Placental pericyte (primary cell): ENCODE data around the gene HMX3. TPM values are rescaled to one million over a fixed set of nuclear protein-coding genes. Genes with fewer than 3 reads are reported as not detected.

ENCODE experiments used
- total RNA-seq: library from RNA; depleted of rRNA; stranded (reverse); fragments of >200 nt; gene quantifications from 2 replicates; pipeline ENCODE4 v1.2.3, GENCODE V29; 2012

HMX3 gene
- total RNA-seq: not detected in 2 replicates

DNA sequence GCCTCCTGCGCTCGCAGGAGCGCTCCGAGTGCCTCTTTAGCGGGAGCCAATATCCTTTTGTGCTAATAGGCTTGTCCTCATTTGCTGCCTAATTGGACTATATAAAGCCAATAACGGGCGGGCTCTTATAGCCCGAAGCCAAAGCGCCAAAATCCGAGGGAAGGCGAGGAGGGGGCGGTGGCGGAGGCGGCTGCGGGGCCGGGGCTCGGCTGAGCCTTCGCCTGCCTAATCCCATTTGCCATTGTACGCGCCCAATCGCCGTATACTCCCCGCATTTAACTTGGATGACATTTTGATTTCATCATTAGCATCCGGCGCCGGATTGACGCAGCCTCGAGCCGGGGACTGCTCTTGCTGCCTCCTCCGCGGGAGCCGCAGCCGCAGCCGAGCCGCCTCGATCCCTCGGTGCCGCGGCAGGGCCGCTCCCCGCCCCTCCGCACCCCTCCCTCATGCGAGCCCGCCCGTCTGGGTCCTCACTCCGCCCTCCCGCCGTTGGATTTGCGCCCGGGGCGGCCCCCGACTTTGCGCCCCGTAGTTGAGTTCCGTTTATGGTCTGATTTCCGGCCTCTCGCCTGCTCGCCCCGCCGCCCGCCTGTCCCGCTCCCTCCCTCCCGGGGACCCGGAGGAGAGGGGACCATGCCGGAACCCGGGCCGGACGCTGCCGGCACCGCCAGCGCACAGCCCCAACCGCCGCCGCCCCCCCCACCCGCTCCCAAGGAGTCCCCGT, at the start of gene HMX3:
Gene HMX3 (plus strand): TSS at position 556 of the 727 bp plus-strand sequence. CDS start 81 bp downstream, at position 637.

GRCh38 chr10:123147635-123148413, 12.1 kb downstream of the HMX3 start, which contains the start of gene HMX2:
HMX2 (plus strand) TSS chr10:123148136; CDS start chr10:123148379, 243 bp downstream.

DNA sequence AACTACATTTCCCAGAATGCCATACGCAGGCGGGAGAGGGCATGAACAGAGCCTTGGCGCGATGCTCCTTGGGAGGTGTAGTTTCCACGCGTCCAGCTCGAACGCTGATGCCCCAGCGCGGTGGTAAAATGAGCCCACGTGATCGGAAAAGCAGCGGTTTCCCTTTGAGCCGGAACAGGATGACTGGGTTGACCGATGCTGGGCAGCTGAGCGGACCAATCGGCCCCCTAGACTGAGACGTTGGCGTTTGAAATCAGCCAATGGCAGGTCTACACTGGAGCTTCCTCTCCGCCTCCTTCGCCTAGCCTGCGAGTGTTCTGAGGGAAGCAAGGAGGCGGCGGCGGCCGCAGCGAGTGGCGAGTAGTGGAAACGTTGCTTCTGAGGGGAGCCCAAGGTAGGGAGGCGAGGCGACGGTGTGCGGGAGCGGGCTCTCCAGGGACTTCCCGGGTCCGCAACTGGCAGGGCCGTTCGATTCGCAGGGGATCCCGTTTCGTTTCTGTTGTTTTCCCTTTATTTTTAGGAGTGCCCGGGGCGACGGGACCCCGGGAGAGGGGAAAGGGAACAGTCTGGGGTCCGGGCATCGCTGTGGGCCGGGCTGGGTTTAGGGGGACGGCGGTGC, 18.4 kb downstream of the HMX3 start, which contains the start of gene BUB3:
Gene BUB3 (plus strand): TSS at position 311 of the 619 bp plus-strand sequence. CDS start 516 bp downstream, outside the sequence.

Other genes starting within 250 kb of the HMX3 start
- gene FAM24A, start 225.4 kb upstream of the HMX3 start, total RNA-seq: not detected in 2 replicates
- gene C10orf88, start 181.7 kb upstream of the HMX3 start, total RNA-seq: 7.0 and 10.5 TPM in 2 replicates
- 1.9 and 3.5 TPM in 2 replicates for gene PSTK, start 155.6 kb upstream of the HMX3 start, total RNA-seq
- 4.4 and 5.6 TPM in 2 replicates for gene IKZF5, start 127.2 kb upstream of the HMX3 start, total RNA-seq
- gene ACADSB, start 127.0 kb upstream of the HMX3 start, total RNA-seq: 4.7 and 5.3 TPM in 2 replicates
- gene HMX2, start 12.2 kb downstream of the HMX3 start, total RNA-seq: not detected in 2 replicates
- gene BUB3, start 18.4 kb downstream of the HMX3 start, total RNA-seq: 144 and 271 TPM in 2 replicates